ENCODE data around the gene ITGA1.

GRCh38 chr5:52846182-52846842, 58.6 kb downstream of the ITGA1 start:
- TF ChIP-seq CTCF (conservative IDR thresholded peaks at IDR 0.05; ENCODE audit: low read length) = no peak
- no peak for TF ChIP-seq EZH2phosphoT487 (IDR thresholded peaks at IDR 0.05; ENCODE audit: borderline replicate concordance, low read depth, low read length)

Measured in OCI-LY7 (cell line).